Stimulated activated naive B cell treated with anti-CD40 and anti-IgM and Interleukin-4, amounts not matched to agents 10 μg/mL and 1 μg/mL and 100 μg/mL, for 72 hours (primary cell): ENCODE data around the gene CHST13.
A peak's percentile ranks its signal among the peaks of the same experiment; 100 is the strongest.
"Not testable (repeated sequence)": the region's sequence is repeated elsewhere in the genome, so short reads cannot be mapped to it uniquely, and the experiment has no call there.

Experiments
- ATAC-seq, 2 donors: fragments of 150-1000 bp; cut with Tn5 transposase; replicated peaks; 2 replicates each; pipeline ENCODE4 v1.10.0; 2021; ENCODE audit warnings: moderate library complexity in 1 of 2
- DNase-seq: peaks from one replicate; pipeline ENCODE4 v3.0.0; 2021
- H3K27ac Mint-ChIP-seq: one replicate; pipeline ENCODE4 v1.8.0; 2022; ENCODE audit warnings: mild to moderate bottlenecking, mixed read lengths
- H3K27me3 Mint-ChIP-seq, 2 donors: one replicate each; pipeline ENCODE4 v1.8.0; 2022; ENCODE audit warnings: mixed read lengths in 2 of 2
- H3K36me3 Mint-ChIP-seq, 2 donors: one replicate each; pipeline ENCODE4 v1.8.0; 2022; ENCODE audit warnings: mixed read lengths in 2 of 2, mild to moderate bottlenecking in 1 of 2
- H3K4me1 Mint-ChIP-seq, 2 donors: one replicate each; pipeline ENCODE4 v1.8.0; 2022; ENCODE audit warnings: mixed read lengths in 2 of 2, mild to moderate bottlenecking in 1 of 2
- H3K4me3 Mint-ChIP-seq, 2 donors: one replicate each; pipeline ENCODE4 v1.8.0; 2022; ENCODE audit warnings: mild to moderate bottlenecking in 2 of 2, mixed read lengths in 2 of 2, moderate library complexity in 1 of 2
- H3K9me3 Mint-ChIP-seq, 2 donors: one replicate each; pipeline ENCODE4 v1.8.0; 2022; ENCODE audit warnings: mixed read lengths in 2 of 2, mild to moderate bottlenecking in 1 of 2

CHST13 gene

DNA sequence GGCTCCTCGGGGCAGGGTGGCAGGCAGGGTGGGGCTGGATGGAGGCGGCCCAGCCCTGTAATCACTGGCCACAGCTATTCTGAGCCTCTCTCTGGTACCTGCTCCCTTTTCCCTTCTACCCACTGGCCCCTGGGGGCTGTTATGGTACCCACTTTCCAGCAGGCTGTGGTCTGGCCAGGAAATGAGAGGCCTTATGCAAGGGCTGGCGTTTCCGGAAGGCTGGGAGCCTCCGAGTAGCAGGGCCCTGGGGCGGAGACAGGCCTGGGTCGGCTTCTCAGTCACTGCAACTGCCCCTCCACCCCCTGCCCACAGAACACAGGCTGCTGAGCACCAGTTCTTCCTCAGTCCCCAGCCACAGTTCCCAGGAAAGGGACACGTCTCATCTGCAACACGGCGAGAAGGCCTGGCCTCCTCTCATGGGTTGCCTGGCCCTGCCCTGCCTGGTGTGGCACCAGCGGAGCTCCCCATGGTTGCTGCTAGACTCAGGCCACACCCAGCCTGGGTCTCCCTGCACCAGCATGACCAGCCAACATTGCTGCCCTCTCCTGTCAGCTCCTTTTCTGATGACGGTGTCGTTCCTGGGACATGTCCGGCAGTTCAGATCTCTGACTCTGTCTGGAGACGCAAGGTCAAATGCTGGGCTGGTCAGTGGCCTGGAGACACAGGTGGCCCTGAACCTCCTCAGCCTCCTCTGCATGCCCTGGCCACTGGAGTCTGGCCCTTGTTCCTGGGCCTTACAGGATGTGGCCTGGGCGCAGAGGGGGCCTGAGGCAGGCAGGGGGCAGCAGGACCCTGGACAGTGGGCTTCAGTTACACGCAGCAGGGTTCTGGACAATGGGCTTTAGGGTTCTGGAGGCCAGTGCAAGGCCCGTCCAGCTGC lies 6.5 kb downstream of the CHST13 start:
- H3K4me1 Mint-ChIP-seq = peaks cover 0 to 8% of the 10 kb centered on the region in 2 donors
- H3K4me3 Mint-ChIP-seq = no peak overlapping the region
- peak; percentile 42 to 60 for ATAC-seq
- no peaks in the 10 kb centered on the region for H3K36me3 Mint-ChIP-seq
- no peak for DNase-seq
- H3K27me3 Mint-ChIP-seq = peaks cover 16% of the 10 kb centered on the region in 2 donors
- H3K27ac Mint-ChIP-seq = no peak overlapping the region
- no peaks in the 10 kb centered on the region for H3K9me3 Mint-ChIP-seq

GRCh38 chr3:126531051-126531330 lies 7.0 kb downstream of the CHST13 start:
- Mint-ChIP-seq H3K4me3 (no peak overlapping the region), H3K4me1 (peaks cover 0 to 8% of the 10 kb centered on the region in 2 donors), H3K27me3 (peaks cover 13 to 19% of the 10 kb centered on the region in 2 donors), H3K9me3 (no peaks in the 10 kb centered on the region), H3K27ac (no peak overlapping the region), H3K36me3 (no peaks in the 10 kb centered on the region)
- ATAC-seq (no peak), DNase-seq (no peak)

GRCh38 chr3:126533506-126533905 lies 9.6 kb downstream of the CHST13 start:
- peaks cover 0 to 8% of the 10 kb centered on the region in 2 donors for H3K4me1 Mint-ChIP-seq
- H3K4me3 Mint-ChIP-seq = no peak overlapping the region
- no peaks in the 10 kb centered on the region for H3K36me3 Mint-ChIP-seq
- no peak overlapping the region for H3K27ac Mint-ChIP-seq
- H3K9me3 Mint-ChIP-seq = no peaks in the 10 kb centered on the region
- DNase-seq = no peak
- ATAC-seq = no peak
- H3K27me3 Mint-ChIP-seq = peaks cover 13 to 18% of the 10 kb centered on the region in 2 donors

- not testable (repeated sequence) for H3K9me3 Mint-ChIP-seq, DNase-seq, H3K4me1 Mint-ChIP-seq, H3K27ac Mint-ChIP-seq, H3K36me3 Mint-ChIP-seq, H3K4me3 Mint-ChIP-seq, ATAC-seq
- H3K27me3 Mint-ChIP-seq = peaks cover 15 to 20% of the 10 kb centered on the region in 2 donors
These were observed 10.8 kb downstream of the CHST13 start for GRCh38 chr3:126534716-126535115.

DNA sequence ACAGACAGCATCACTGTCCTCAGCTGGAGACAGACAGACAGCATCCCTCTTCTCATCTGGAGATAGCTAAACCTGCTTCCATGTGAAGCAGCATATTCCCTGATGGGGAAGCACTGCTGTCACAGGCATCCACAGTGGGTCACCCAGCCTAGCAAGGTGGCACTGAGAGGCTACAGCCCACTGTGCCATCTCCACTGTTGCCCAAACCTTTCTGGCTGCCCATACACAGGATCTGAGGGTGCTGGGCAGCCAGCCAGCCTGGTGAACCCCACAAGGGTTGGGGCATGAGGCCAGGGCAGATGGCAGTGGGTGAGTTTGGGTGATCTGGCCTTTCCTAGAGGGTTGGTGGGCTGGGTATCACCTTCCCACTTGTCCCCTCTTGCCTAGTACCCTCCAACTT lies 11.7 kb downstream of the CHST13 start:
- DNase-seq (no peak), ATAC-seq (no peak)
- Mint-ChIP-seq H3K4me3 (no peak overlapping the region), H3K36me3 (no peaks in the 10 kb centered on the region), H3K9me3 (peaks cover 0 to 2% of the 10 kb centered on the region in 2 donors), H3K27me3 (peaks cover 24 to 25% of the 10 kb centered on the region in 2 donors), H3K27ac (no peak overlapping the region), H3K4me1 (peaks cover 3% of the 10 kb centered on the region in 2 donors)

GRCh38 chr3:126536126-126536525 lies 12.2 kb downstream of the CHST13 start:
- H3K9me3 Mint-ChIP-seq = peaks cover 0 to 2% of the 10 kb centered on the region in 2 donors
- DNase-seq (no peak), ATAC-seq (no peak)
- H3K4me1 Mint-ChIP-seq = peaks cover 3 to 8% of the 10 kb centered on the region in 2 donors
- H3K27ac Mint-ChIP-seq = no peak overlapping the region
- H3K36me3 Mint-ChIP-seq = no peaks in the 10 kb centered on the region
- no peak overlapping the region for H3K4me3 Mint-ChIP-seq
- peaks cover 24 to 30% of the 10 kb centered on the region in 2 donors for H3K27me3 Mint-ChIP-seq

DNA sequence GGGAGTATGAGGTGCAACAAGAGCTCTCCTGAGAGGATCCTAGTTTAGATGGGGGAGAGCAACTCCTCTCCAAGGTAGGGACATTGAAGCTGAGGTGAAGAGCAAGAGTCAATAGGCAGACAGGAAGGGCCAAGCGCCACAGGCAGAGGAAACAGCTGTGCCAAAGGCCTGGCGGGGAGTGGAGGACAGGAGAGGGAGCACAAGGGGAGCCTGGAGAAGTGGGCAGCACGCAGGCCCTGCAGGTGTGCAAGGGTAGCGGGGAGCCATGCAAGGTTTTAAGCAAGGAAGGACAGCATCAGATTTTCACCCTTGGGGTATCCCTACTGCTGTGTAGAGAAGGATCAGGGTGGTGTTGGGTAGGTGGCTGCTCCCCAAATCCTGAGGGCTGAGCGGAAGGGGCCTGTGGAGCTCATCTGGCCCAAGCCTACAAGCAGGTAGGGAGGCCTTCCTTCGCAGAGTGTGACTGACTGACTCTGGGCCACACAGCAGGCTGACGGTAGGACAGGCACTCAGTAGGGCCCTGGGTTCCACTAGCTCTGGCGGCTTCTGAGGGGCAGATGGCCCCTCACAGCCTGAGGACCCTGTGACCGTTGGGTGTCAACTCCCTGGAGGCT lies 13.3 kb downstream of the CHST13 start:
- peaks cover 3 to 11% of the 10 kb centered on the region in 2 donors for H3K4me1 Mint-ChIP-seq
- DNase-seq = no peak

GRCh38 chr3:126537730-126538281 lies 13.9 kb downstream of the CHST13 start:
- H3K27ac Mint-ChIP-seq = no peak overlapping the region
- no peak for ATAC-seq
- H3K27me3 Mint-ChIP-seq = peaks cover 28 to 34% of the 10 kb centered on the region in 2 donors

More for the DNA sequence above, 13.3 kb downstream of the CHST13 start:
- H3K4me3 Mint-ChIP-seq = no peak overlapping the region
- no peak overlapping the region for H3K27ac Mint-ChIP-seq
- peaks cover 28 to 34% of the 10 kb centered on the region in 2 donors for H3K27me3 Mint-ChIP-seq
- ATAC-seq = no peak
- peaks cover 0 to 3% of the 10 kb centered on the region in 2 donors for H3K9me3 Mint-ChIP-seq
- no peaks in the 10 kb centered on the region for H3K36me3 Mint-ChIP-seq

DNA sequence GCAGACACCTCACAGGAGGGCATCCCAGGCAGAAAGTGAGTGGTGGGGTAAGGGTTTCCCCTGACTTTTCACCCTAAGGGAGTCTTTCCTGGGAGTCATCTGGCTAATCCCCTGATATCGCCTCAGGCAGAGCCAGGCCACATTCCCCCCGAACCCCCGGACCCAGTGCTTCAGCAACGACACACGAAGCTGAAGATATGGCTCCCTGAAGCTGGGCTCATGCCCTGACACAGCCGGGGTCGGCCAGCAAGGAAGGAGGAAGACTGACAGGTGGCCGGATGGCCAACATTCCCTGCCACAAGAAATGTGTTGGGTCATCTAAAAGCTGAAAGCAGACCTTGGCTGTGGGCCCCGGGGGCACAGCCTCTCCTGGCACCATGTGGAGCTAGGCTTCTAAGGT lies 14.4 kb downstream of the CHST13 start:
- Mint-ChIP-seq H3K4me1 (peaks cover 3 to 15% of the 10 kb centered on the region in 2 donors), H3K27ac (no peak overlapping the region), H3K9me3 (peaks cover 0 to 3% of the 10 kb centered on the region in 2 donors), H3K36me3 (no peaks in the 10 kb centered on the region), H3K27me3 (peaks cover 28 to 34% of the 10 kb centered on the region in 2 donors), H3K4me3 (no peak overlapping the region)
- DNase-seq (no peak), ATAC-seq (no peak)

More at GRCh38 chr3:126537730-126538281, 13.9 kb downstream of the CHST13 start:
- no peak for DNase-seq
- H3K4me1 Mint-ChIP-seq = peaks cover 3 to 15% of the 10 kb centered on the region in 2 donors
- H3K9me3 Mint-ChIP-seq = peaks cover 0 to 3% of the 10 kb centered on the region in 2 donors
- no peak overlapping the region for H3K4me3 Mint-ChIP-seq
- H3K36me3 Mint-ChIP-seq = no peaks in the 10 kb centered on the region

DNA sequence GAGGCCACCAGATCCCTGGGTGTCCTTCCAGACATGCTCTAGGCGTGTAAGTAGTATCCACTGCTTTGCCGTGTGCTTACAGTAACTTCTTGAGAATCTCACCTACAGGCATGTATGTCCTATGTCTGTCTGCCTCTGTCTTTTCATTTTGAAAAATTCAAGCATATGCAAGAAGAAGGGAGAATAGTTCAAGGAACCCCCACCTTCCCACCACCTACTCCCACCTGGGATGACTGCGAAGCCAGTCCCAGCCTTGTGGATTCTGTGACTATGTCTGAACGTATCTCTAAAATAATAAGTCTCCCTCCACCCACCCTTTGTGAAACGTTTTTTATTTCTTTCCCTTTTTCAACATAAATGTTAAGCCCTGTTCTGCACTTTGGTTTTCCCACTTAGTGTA lies 15.0 kb downstream of the CHST13 start:
- Mint-ChIP-seq H3K4me1 (peaks cover 3 to 15% of the 10 kb centered on the region in 2 donors), H3K9me3 (peaks cover 0 to 3% of the 10 kb centered on the region in 2 donors), H3K27me3 (peaks cover 28 to 34% of the 10 kb centered on the region in 2 donors), H3K36me3 (no peaks in the 10 kb centered on the region), H3K4me3 (no peak overlapping the region), H3K27ac (no peak overlapping the region)
- ATAC-seq (no peak), DNase-seq (no peak)

DNA sequence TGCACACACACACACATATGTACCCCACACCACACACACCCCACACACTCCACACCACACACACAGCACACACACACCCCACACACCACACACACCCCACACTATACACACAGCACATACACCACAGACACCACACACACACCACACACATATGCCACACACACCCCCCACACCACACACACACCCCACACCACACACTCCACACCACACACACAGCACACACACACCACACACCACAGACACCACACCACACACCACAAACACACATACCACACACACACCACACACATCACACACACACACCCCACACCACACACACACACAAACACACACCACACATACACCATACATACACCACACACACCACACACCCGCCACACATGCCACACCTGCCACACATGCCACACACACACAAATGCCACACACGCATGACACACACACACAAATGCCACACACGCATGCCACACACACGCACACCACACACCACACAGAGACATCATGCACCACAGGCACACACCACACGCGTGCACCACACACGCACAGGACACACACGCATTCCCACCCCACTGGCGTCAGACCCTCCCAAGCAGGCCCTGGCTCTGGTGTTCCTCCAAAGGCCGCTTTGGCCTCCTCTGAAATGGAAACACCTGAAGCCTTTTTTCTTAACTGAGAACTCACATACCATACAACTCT lies 15.7 kb downstream of the CHST13 start:
- ATAC-seq = no peak
- Mint-ChIP-seq H3K27ac (no peak overlapping the region), H3K36me3 (no peaks in the 10 kb centered on the region), H3K9me3 (peaks cover 0 to 3% of the 10 kb centered on the region in 2 donors), H3K27me3 (peaks cover 22 to 28% of the 10 kb centered on the region in 2 donors), H3K4me3 (no peak overlapping the region), H3K4me1 (peaks cover 0 to 15% of the 10 kb centered on the region in 2 donors)
- DNase-seq = no peak

DNA sequence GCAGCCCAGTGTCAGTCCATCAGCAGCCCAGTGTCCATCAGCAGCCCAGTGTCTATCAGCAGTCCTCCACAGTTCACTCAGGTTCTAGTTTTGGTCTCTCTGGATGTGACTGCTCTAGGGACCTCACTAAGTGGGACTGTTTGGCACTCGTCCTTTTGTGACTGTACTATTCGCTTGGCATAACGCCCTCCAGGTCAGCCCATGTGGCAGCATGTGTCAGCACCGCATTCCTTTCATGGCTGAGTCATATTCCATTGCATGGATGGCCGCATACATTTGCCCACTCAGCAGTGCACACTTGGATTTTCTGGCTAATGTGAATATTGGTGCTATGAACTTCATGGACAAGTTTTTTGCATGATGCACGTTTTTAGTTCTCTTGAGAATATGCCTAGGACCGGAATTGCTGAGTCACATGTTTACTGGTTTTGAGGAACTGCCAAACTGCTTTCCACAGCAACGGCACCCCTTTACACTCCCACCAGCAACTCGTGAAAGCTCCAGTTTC lies 16.4 kb downstream of the CHST13 start:
- ATAC-seq = peak in 1 of 2 donors; percentile 29

DNA sequence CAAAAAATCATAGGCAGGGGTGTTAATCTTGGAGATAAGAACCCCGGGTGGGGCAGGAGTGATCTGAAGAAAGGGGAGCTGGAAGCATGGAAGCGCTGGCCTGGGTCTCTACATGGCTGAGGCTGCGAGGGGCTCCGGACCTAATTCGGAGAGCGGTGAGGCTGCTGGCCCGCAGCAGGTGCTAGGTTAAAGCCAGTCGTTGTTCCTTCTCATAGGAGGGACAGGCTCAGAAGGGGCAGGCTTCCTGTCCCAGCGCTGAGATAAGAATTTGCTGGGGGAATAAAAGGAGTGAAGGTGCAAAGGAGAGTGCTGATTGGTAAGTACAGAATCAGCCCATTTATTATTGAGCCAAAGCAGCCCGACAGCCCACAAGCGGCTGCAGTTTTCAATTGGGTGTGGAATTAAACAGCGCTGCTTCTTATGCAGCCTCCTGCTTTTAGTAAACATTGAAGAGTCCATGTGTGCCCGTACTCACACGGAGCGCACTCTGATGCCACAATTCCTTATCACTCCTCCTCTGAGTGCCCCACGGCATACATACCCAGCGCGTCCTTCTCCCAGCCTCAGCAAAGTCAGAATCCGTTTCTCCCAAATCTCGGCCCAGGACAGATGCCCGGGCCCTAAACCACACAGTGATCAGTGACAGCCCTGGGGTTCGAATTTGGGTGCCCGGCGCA lies 17.1 kb downstream of the CHST13 start:
- Mint-ChIP-seq H3K27ac (no peak overlapping the region), H3K27me3 (peaks cover 16 to 20% of the 10 kb centered on the region in 2 donors), H3K9me3 (peaks cover 0 to 3% of the 10 kb centered on the region in 2 donors), H3K4me1 (peaks cover 0 to 15% of the 10 kb centered on the region in 2 donors), H3K4me3 (no peak overlapping the region), H3K36me3 (no peaks in the 10 kb centered on the region)
- ATAC-seq (no peak), DNase-seq (no peak)

More for the DNA sequence above, 16.4 kb downstream of the CHST13 start:
- Mint-ChIP-seq H3K4me1 (peaks cover 0 to 15% of the 10 kb centered on the region in 2 donors), H3K27ac (no peak overlapping the region), H3K36me3 (no peaks in the 10 kb centered on the region), H3K4me3 (no peak overlapping the region), H3K27me3 (peaks cover 17 to 23% of the 10 kb centered on the region in 2 donors), H3K9me3 (peaks cover 0 to 3% of the 10 kb centered on the region in 2 donors)
- no peak for DNase-seq
